ENCODE measurements around the gene SBF2.

Gene SBF2

GRCh38 chr11:9834291-9834690 lies 459.7 kb downstream of the SBF2 start:
- H3K9me3 ChIP-seq (ENCODE audit: low read length): no peaks in the 10 kb centered on the region
- H3K4me3 ChIP-seq (ENCODE audit: low read length): no peak overlapping the region
- H2AFZ ChIP-seq (ENCODE audit: low read depth, low read length): no peak overlapping the region
- no peaks in the 10 kb centered on the region for H3K27me3 ChIP-seq (ENCODE audit: insufficient read depth, low read length)
- peaks cover 11% of the 10 kb centered on the region for H3K36me3 ChIP-seq (ENCODE audit: insufficient read depth, low read length)
- H3K4me1 ChIP-seq (ENCODE audit: insufficient read depth, low read length): no peaks in the 10 kb centered on the region

- H3K9me3 ChIP-seq (ENCODE audit: low read length): no peaks in the 10 kb centered on the region
- no peaks in the 10 kb centered on the region for H3K27me3 ChIP-seq (ENCODE audit: insufficient read depth, low read length)
- H2AFZ ChIP-seq (ENCODE audit: low read depth, low read length): no peak overlapping the region
- H3K4me3 ChIP-seq (ENCODE audit: low read length): no peak overlapping the region
- no peaks in the 10 kb centered on the region for H3K4me1 ChIP-seq (ENCODE audit: insufficient read depth, low read length)
- peaks cover 7% of the 10 kb centered on the region for H3K36me3 ChIP-seq (ENCODE audit: insufficient read depth, low read length)
These were observed 462.9 kb downstream of the SBF2 start for GRCh38 chr11:9831122-9831521.

GRCh38 chr11:9827708-9828107 lies 466.3 kb downstream of the SBF2 start:
- no peaks in the 10 kb centered on the region for H3K9me3 ChIP-seq (ENCODE audit: low read length)
- H3K27me3 ChIP-seq (ENCODE audit: insufficient read depth, low read length): no peaks in the 10 kb centered on the region
- no peak overlapping the region for H2AFZ ChIP-seq (ENCODE audit: low read depth, low read length)
- H3K4me3 ChIP-seq (ENCODE audit: low read length): no peak overlapping the region
- no peaks in the 10 kb centered on the region for H3K4me1 ChIP-seq (ENCODE audit: insufficient read depth, low read length)
- peaks cover 7% of the 10 kb centered on the region for H3K36me3 ChIP-seq (ENCODE audit: insufficient read depth, low read length)

- Histone ChIP-seq H2AFZ (ENCODE audit: low read depth, low read length) (no peak overlapping the region), H3K27me3 (ENCODE audit: insufficient read depth, low read length) (no peaks in the 10 kb centered on the region), H3K4me3 (ENCODE audit: low read length) (no peak overlapping the region)
These were observed 467.6 kb downstream of the SBF2 start for GRCh38 chr11:9826390-9826789.

GRCh38 chr11:9825895-9826294 lies 468.1 kb downstream of the SBF2 start:
- Histone ChIP-seq H3K4me3 (ENCODE audit: low read length) (no peak overlapping the region), H2AFZ (ENCODE audit: low read depth, low read length) (no peak overlapping the region), H3K27me3 (ENCODE audit: insufficient read depth, low read length) (no peaks in the 10 kb centered on the region), H3K4me1 (ENCODE audit: insufficient read depth, low read length) (no peaks in the 10 kb centered on the region), H3K36me3 (ENCODE audit: insufficient read depth, low read length) (no peaks in the 10 kb centered on the region), H3K9me3 (ENCODE audit: low read length) (no peaks in the 10 kb centered on the region)

More at GRCh38 chr11:9826390-9826789, 467.6 kb downstream of the SBF2 start:
- Histone ChIP-seq H3K9me3 (ENCODE audit: low read length) (no peaks in the 10 kb centered on the region), H3K36me3 (ENCODE audit: insufficient read depth, low read length) (peaks cover under 1% of the 10 kb centered on the region), H3K4me1 (ENCODE audit: insufficient read depth, low read length) (no peaks in the 10 kb centered on the region)

- H3K4me1 ChIP-seq (ENCODE audit: insufficient read depth, low read length): no peaks in the 10 kb centered on the region
- no peaks in the 10 kb centered on the region for H3K27me3 ChIP-seq (ENCODE audit: insufficient read depth, low read length)
These were observed 468.7 kb downstream of the SBF2 start for GRCh38 chr11:9825315-9825714.

GRCh38 chr11:9823887-9824385 lies 470.1 kb downstream of the SBF2 start:
- Histone ChIP-seq H3K4me3 (ENCODE audit: low read length) (no peak overlapping the region), H3K9me3 (ENCODE audit: low read length) (no peaks in the 10 kb centered on the region), H2AFZ (ENCODE audit: low read depth, low read length) (no peak overlapping the region), H3K36me3 (ENCODE audit: insufficient read depth, low read length) (no peaks in the 10 kb centered on the region), H3K4me1 (ENCODE audit: insufficient read depth, low read length) (no peaks in the 10 kb centered on the region), H3K27me3 (ENCODE audit: insufficient read depth, low read length) (no peaks in the 10 kb centered on the region)

More at GRCh38 chr11:9825315-9825714, 468.7 kb downstream of the SBF2 start:
- H2AFZ ChIP-seq (ENCODE audit: low read depth, low read length): no peak overlapping the region
- no peaks in the 10 kb centered on the region for H3K9me3 ChIP-seq (ENCODE audit: low read length)
- no peaks in the 10 kb centered on the region for H3K36me3 ChIP-seq (ENCODE audit: insufficient read depth, low read length)
- no peak overlapping the region for H3K4me3 ChIP-seq (ENCODE audit: low read length)

- no peaks in the 10 kb centered on the region for H3K27me3 ChIP-seq (ENCODE audit: insufficient read depth, low read length)
These were observed 470.6 kb downstream of the SBF2 start for GRCh38 chr11:9823439-9823838.

GRCh38 chr11:9821008-9821752 lies 472.8 kb downstream of the SBF2 start:
- Histone ChIP-seq H3K4me3 (ENCODE audit: low read length) (no peak overlapping the region), H3K9me3 (ENCODE audit: low read length) (no peaks in the 10 kb centered on the region), H3K36me3 (ENCODE audit: insufficient read depth, low read length) (peaks cover 2% of the 10 kb centered on the region), H3K4me1 (ENCODE audit: insufficient read depth, low read length) (no peaks in the 10 kb centered on the region), H2AFZ (ENCODE audit: low read depth, low read length) (no peak overlapping the region), H3K27me3 (ENCODE audit: insufficient read depth, low read length) (no peaks in the 10 kb centered on the region)

More at GRCh38 chr11:9823439-9823838, 470.6 kb downstream of the SBF2 start:
- no peaks in the 10 kb centered on the region for H3K36me3 ChIP-seq (ENCODE audit: insufficient read depth, low read length)
- H2AFZ ChIP-seq (ENCODE audit: low read depth, low read length): no peak overlapping the region
- no peaks in the 10 kb centered on the region for H3K9me3 ChIP-seq (ENCODE audit: low read length)
- no peaks in the 10 kb centered on the region for H3K4me1 ChIP-seq (ENCODE audit: insufficient read depth, low read length)
- H3K4me3 ChIP-seq (ENCODE audit: low read length): no peak overlapping the region

GRCh38 chr11:9820260-9820659 lies 473.8 kb downstream of the SBF2 start:
- H3K9me3 ChIP-seq (ENCODE audit: low read length): no peaks in the 10 kb centered on the region
- no peak overlapping the region for H2AFZ ChIP-seq (ENCODE audit: low read depth, low read length)
- no peaks in the 10 kb centered on the region for H3K27me3 ChIP-seq (ENCODE audit: insufficient read depth, low read length)
- no peaks in the 10 kb centered on the region for H3K4me1 ChIP-seq (ENCODE audit: insufficient read depth, low read length)
- H3K4me3 ChIP-seq (ENCODE audit: low read length): no peak overlapping the region
- peaks cover 3% of the 10 kb centered on the region for H3K36me3 ChIP-seq (ENCODE audit: insufficient read depth, low read length)

GRCh38 chr11:9817191-9817590 lies 476.8 kb downstream of the SBF2 start:
- H3K4me3 ChIP-seq (ENCODE audit: low read length): no peak overlapping the region
- H2AFZ ChIP-seq (ENCODE audit: low read depth, low read length): no peak overlapping the region
- peaks cover 6% of the 10 kb centered on the region for H3K36me3 ChIP-seq (ENCODE audit: insufficient read depth, low read length)
- H3K4me1 ChIP-seq (ENCODE audit: insufficient read depth, low read length): no peaks in the 10 kb centered on the region
- no peaks in the 10 kb centered on the region for H3K27me3 ChIP-seq (ENCODE audit: insufficient read depth, low read length)
- H3K9me3 ChIP-seq (ENCODE audit: low read length): peaks cover 2% of the 10 kb centered on the region

- Histone ChIP-seq H3K4me1 (ENCODE audit: insufficient read depth, low read length) (no peaks in the 10 kb centered on the region), H3K9me3 (ENCODE audit: low read length) (peaks cover 2% of the 10 kb centered on the region), H3K27me3 (ENCODE audit: insufficient read depth, low read length) (no peaks in the 10 kb centered on the region), H3K36me3 (ENCODE audit: insufficient read depth, low read length) (peaks cover 6% of the 10 kb centered on the region), H2AFZ (ENCODE audit: low read depth, low read length) (no peak overlapping the region), H3K4me3 (ENCODE audit: low read length) (no peak overlapping the region)
These were observed 478.4 kb downstream of the SBF2 start for GRCh38 chr11:9815486-9816136.

- Histone ChIP-seq H3K4me3 (ENCODE audit: low read length) (no peak overlapping the region), H3K4me1 (ENCODE audit: insufficient read depth, low read length) (no peaks in the 10 kb centered on the region), H3K36me3 (ENCODE audit: insufficient read depth, low read length) (peaks cover 6% of the 10 kb centered on the region), H2AFZ (ENCODE audit: low read depth, low read length) (no peak overlapping the region), H3K9me3 (ENCODE audit: low read length) (peaks cover 4% of the 10 kb centered on the region), H3K27me3 (ENCODE audit: insufficient read depth, low read length) (no peaks in the 10 kb centered on the region)
These were observed 479.9 kb downstream of the SBF2 start for GRCh38 chr11:9814108-9814507.
